ENCODE measurements around the gene KLHL33.

KLHL33 gene

DNA sequence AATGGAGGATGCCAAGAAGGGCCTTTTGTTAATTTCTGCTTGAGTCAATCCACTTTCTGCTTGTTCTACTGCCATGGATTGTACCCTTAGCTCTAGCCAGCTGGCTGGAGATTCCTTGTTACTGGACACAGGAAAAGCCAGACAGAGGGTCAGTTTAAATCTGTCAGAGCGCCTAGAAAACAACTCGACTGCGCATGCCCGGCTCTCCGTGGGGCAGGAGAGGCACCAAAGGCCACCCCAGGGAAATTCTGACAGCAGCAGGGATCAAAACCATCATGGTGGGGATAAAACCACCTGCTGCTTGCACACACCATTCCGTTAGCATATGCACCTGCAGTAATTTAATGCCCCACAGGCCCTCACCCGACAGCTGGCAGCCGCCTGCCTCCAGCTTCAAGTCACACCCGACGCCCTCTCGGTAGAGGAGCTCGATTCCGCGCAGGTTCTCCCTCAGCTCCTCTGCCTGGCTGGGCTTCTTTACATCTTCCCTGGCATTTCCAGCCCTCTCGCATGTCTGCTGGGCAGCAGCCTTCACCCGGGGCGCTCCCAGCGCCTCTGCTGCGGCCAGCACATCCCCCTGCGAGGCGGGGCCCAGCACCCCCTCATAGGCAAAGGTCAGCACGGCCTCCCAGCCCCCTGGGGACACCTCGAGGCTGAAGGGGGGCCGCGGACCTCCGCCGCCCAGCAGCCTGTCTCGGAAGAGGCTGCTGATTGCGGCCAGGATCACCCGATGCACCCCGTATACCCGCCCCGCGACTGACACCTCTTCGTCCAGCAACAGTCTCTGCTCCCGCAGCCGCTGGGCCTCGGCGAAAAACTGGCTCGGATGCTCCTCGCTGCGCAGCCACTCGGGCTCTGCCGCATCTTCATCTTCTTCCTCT lies 1.0 kb downstream of the KLHL33 start:
- no peak for TF ChIP-seq POLR2A (IDR thresholded peaks at IDR 0.05; ENCODE audit: low read length)
- TF ChIP-seq GATA1 (IDR thresholded peaks at IDR 0.05; ENCODE audit: low read depth, low read length), result no peak
- DNase-seq, result no peak

DNA sequence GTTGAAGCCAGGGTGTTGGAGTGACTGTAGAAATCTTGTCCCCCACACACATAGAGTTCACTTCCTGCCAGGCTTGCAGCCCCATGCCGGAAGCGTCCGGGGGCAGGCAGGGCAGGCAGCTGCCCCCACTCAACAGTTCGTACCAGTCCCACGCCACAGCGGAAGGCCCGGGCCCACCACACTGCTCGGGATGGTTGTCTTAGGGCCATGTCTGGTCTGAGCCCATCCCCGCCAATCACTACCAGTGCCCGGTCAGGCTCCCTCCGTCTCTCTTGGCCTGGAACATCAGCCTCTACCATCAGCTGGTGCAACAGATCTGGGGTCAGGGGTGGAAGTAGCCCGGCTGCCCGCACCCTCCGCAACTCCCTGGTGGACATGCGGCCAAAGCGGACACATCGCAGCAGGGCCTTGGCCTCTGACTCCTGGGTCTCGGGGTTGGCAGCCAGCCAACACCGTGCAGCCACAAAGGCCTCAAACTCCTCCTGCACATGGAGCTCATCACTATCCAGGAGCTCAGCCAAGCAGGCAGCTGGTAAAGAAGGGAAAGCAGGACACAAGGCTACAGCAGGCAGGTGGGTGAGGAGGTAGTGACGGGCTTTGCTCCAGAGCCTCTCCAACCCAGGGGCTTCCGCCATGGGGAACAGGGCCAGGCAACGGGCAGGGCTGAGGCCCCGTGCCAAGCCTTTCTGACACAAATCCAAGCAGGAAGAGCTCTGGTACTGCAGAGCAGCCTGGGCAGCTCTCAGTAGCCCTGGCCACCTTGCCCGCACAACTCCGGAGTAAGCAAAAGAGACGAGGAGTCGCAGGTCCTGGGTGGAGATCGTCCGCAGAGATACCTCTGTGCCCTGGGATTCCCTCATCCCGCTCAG lies 5.9 kb downstream of the KLHL33 start:
- TF ChIP-seq GATA1 (IDR thresholded peaks at IDR 0.05; ENCODE audit: low read depth, low read length) (no peak), POLR2A (IDR thresholded peaks at IDR 0.05; ENCODE audit: low read length) (no peak)
- no peak for DNase-seq

DNA sequence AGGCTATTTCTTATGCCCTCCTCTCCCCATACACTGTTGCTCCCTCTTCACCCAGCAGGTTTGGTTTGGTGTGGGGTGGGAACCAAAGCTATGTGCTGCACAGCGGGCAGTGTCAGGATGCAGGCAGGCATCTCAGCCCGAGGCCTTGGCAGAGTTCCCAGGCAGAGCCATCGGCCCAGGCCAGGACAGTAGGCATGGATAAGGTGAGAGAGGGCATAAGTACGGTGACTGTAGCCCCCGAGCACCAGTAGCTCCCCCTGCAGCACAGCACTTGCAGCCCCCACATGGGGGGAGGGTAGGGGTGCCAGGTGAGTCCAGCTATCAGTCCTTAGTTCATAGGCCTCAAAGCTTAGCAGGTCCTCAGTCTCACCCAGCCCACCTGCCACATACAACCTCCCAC lies 7.2 kb downstream of the KLHL33 start:
- TF ChIP-seq GATA1 (IDR thresholded peaks at IDR 0.05; ENCODE audit: low read depth, low read length) (no peak), POLR2A (IDR thresholded peaks at IDR 0.05; ENCODE audit: low read length) (no peak)
- DNase-seq, result no peak

DNA sequence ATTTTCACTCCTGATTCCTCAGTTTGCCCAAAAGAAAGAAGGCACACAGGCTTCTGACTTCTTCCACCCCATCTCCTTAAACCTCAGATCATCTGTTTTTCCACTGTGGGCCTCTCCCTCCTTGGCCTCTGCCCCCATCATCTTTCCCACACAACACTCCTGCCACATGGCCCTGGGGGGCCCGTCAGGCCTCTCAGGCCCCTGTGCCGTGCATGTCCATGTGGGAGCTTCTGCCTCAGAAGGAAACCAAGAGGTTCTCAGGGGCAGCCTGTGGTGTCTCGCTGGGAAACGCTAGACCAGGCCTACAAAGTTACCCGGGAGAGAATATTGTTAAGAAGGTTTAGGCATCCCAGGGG lies 8.0 kb downstream of the KLHL33 start:
- DNase-seq, result no peak
- no peak for TF ChIP-seq POLR2A (IDR thresholded peaks at IDR 0.05; ENCODE audit: low read length)
- TF ChIP-seq GATA1 (IDR thresholded peaks at IDR 0.05; ENCODE audit: low read depth, low read length), result no peak

DNA sequence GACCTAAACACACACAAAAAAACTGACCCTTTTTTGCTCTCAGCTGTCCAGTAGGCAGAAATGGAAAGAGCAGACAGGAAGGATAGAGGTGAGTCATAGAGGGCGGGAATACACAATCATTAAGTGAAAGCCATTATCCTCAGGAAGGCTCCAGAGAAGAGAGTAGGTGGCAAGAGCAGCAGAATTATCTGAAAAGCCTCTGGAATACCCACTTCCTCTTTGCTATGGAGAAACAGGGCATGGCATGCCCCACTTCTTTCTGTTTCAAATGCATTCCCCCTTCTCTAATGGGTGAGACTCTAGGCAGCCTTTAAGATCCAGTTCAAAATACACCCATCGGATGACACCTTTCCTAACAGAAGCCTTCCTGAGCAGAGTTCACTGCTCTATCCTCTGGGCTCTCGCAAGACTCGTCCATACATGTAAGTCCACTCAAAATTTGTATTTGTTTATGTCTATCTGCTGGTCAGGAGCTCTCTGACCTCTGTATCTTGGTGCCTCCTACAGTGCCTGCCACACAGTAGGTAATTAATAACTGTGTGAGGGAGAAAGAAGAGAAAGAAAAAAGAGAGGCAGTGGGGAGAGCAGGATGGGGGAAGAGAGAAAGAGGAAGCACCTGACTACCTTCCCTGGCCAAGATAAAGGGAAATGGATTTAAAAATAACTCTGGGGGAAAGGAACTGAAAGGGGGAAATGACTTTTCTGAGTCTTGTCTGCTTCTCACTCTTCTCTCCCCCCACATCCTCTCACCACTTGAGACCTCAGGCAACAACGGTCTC lies 8.5 kb downstream of the KLHL33 start:
- DNase-seq, result no peak
- TF ChIP-seq GATA1 (IDR thresholded peaks at IDR 0.05; ENCODE audit: low read depth, low read length) (no peak), POLR2A (IDR thresholded peaks at IDR 0.05; ENCODE audit: low read length) (no peak)

DNA sequence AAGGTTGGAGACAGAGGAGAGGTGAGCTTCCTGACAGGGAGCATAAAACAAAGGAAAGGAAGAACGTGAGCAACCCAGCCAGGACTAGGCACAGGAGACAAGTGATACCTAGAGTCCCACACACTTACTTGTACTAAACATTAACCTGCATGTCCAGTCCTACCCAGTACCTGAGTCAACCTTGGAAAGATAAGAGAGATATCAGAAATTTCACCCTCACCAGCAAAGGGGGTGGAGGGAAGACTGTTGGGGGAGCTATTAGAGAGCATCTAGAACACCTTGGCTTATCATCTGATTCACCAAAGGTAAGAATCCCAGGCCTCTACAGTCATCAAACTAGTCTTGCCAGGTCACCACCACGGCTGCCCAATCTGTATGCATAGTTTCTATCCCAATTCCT lies 11.1 kb downstream of the KLHL33 start:
- TF ChIP-seq GATA1 (IDR thresholded peaks at IDR 0.05; ENCODE audit: low read depth, low read length) (no peak), POLR2A (IDR thresholded peaks at IDR 0.05; ENCODE audit: low read length) (no peak)
- DNase-seq, result no peak

DNA sequence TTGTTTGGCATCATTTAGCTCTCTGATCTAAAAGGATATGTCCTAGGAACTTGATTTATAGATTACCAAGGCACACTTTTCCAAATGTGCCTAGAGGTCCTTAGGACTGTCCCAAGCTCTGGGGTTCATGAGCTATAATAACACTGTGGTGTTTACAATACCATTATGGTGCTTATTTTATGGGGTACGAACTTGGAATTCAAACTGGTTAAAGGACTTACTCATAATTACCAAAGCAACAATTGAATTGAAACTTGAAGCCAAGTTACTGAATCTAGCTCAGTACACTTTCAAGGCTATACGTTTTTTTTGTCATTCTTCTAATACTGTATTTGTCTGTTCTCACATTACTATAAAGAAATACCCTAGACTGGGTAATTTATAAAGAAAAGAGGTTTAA lies 13.1 kb downstream of the KLHL33 start:
- DNase-seq, result no peak
- TF ChIP-seq GATA1 (IDR thresholded peaks at IDR 0.05; ENCODE audit: low read depth, low read length) (no peak), POLR2A (IDR thresholded peaks at IDR 0.05; ENCODE audit: low read length) (no peak)

DNA sequence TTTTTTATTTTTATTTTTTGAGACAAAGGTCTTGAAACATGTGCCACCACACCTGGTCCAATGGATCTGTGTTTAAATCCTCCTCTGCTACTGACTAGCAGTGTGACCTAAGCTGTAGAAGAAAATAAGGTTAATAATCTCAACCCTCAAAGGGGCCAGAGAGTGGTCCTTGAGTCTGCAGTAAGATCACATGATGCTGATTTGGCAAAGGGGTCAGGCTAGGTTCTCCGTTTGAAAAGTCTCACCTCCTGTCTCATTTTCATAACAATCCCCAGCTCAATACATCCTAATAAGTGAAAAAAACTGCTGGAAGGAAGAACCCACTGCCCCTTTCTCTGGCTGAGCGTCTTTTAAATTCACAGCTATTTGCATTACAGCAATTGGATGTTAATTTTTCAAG lies 14.7 kb downstream of the KLHL33 start:
- DNase-seq, result no peak
- TF ChIP-seq GATA1 (IDR thresholded peaks at IDR 0.05; ENCODE audit: low read depth, low read length) (no peak), POLR2A (IDR thresholded peaks at IDR 0.05; ENCODE audit: low read length) (no peak)

DNA sequence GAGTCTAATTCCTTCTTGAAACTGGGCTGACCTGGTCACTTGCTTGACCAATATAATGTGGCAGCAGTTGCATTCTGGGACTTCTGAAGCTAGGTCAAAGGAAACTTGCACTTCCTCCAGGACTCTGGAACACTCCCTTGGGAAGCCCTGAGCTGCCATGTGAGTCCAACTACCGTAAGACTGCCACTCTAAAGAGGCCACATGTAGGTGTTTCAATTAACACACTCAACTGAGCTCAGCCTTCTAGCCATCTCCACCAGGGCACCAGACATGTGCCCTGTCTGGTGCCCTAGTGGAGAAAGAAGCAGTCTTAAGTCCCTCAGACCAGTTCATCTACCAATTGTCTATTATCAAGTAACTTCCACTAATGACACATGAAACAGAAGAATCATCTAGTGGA lies 16.5 kb downstream of the KLHL33 start:
- no peak for DNase-seq
- TF ChIP-seq GATA1 (IDR thresholded peaks at IDR 0.05; ENCODE audit: low read depth, low read length) (no peak), POLR2A (IDR thresholded peaks at IDR 0.05; ENCODE audit: low read length) (no peak)

DNA sequence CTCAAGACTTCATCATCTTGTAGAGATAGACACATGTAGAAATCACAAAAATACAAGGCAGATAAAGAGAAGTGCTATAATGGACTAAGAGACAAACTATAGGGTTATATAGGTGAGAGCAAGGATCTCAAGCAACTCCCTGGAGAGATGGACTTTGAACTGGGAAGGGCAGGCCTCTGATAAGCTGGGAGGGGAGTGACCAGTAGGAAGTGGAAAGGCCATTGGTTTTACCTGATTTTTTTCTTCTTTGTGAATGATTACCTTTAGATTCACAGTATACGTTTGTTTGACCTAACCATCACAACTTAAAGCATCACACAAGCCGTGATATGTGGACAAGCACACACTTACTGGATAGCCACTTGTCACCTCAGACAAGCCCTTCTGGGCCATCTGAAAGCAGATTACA lies 17.5 kb downstream of the KLHL33 start:
- TF ChIP-seq POLR2A (IDR thresholded peaks at IDR 0.05; ENCODE audit: low read length) (no peak), GATA1 (IDR thresholded peaks at IDR 0.05; ENCODE audit: low read depth, low read length) (no peak)
- DNase-seq, result peak in 1 of 2 experiments; percentile 43

DNA sequence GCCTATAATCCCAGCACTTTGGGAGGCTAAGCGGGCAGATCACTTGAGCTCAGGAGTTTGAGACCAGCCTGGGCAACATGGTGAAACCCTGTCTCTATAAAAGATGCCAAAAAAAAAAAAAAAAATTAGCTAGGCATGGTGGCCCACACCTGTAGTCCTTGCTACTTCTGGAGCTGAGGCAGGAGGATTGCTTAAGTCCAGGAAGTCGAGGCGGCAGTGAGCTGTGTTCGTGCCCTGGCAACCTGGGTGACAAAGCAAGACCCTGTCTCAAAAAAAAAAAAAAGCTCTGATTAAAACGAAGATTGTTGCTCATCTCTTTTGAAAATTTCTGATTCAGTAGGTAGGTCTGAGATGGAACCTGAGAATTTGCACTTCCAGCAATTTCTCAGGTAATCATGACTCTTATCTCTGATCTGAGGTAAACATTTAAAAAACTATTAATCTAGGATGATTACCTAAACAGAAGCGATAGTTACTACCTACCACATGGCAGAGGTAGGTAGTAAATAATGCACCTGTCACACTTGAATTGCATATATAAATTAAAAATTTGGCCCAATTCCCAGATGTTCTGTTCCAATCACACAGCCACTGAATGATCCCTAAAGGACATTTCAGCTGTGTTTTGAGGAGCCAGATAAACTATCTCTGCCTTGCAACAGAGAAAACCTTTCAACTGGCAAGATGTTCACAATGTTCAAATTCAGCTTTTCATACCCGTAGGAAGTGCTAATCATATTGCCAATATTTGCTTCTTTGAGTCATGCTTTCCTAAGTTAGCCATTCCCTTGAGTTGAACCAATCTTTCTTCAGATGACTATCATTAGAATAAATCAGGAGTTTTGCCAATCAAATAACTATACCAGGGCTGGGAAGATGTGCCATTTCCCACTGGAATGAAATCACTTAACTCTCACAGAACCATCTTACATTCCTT lies 18.4 kb downstream of the KLHL33 start:
- TF ChIP-seq POLR2A (IDR thresholded peaks at IDR 0.05; ENCODE audit: low read length) (no peak), GATA1 (IDR thresholded peaks at IDR 0.05; ENCODE audit: low read depth, low read length) (no peak)
- DNase-seq, result no peak

DNA sequence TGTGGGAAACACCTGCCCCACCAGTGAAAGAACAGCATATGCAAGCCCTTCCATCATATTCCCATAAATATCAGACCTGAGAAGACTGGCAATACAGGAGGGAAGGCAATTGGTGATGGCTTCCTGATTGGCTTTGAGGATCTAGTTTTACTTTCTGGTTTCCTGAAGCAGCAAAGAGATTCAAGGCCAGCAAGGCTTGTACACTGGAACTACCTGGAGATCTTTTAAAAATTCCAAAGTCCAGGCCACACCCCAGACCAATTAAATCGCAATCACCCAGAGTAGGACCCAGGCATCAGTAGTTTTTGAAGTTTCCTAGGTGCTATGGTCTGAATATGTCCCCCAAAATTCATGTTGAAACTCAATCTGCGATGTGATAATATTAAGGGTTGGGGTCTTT lies 19.7 kb downstream of the KLHL33 start:
- no peak for DNase-seq
- TF ChIP-seq POLR2A (IDR thresholded peaks at IDR 0.05; ENCODE audit: low read length) (no peak), GATA1 (IDR thresholded peaks at IDR 0.05; ENCODE audit: low read depth, low read length) (no peak)

DNA sequence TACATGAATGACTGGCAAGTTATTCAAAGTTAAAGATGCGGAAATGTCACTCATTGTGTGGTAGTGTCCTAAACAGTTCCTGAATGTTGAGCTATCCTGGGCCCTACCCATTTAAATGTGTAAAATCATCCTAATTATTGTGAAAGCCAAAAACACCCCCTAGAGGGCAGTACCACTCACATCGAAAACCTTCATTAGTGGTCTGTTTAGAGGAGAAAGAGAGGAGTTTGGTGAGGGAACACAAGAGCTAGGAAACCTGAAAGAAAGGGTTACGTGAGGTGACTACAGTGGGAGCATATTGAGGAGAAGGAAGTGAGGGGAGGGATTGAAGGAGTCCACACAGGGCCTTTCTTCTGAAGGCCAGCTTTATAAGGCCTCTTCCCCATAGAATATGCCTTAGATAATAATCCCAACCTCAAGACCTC lies 20.2 kb downstream of the KLHL33 start:
- peak; percentile 63 to 75 for DNase-seq
- TF ChIP-seq GATA1 (IDR thresholded peaks at IDR 0.05; ENCODE audit: low read depth, low read length) (no peak), POLR2A (IDR thresholded peaks at IDR 0.05; ENCODE audit: low read length) (no peak)

Data from erythroblast (primary cell).